ENCODE measurements around the gene ABCF2.
A peak's percentile ranks its signal among the peaks of the same experiment; 100 is the strongest.

ABCF2 gene

GRCh38 chr7:151192002-151192539, 34.9 kb downstream of the ABCF2 start:
- DNase-seq = no peak

DNA sequence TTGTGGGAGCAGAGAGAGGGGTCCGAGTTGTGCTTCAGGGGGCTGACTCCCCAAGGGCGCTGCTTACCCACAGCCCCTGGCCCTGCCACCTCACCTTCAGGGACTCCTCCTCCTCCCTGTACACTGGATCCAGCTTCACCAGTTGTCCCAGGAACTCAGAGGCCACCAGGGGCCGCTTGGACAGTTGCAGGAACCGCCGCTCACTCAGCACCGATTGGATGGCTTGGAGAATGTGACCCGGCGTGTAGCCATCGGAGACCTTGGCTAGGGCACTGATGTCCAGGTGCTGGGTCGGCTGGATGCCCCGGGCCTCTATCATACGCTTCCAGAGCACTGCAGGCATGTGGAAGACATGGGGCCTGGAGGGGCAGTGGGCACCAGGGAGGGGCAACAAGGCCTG, 35.5 kb downstream of the ABCF2 start:
- no peak for DNase-seq

DNA sequence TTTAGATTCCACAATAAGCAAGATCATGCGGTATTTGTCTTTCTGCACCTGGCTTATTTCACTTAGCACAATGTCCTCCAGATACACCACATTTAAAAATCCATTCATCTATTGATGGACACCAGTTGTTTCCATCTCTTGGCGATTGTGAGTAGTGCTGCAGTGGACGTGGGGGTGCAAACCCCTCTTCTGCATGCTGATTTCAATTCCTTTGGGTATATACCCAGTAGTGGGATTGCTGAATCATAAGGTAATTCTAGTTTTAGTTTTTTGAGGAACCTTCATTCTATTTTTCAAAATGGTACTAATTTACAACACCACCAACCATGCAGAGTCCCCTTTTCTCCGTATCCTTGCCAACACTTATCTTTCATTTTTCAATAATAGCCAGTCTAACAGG, 38.0 kb downstream of the ABCF2 start:
- DNase-seq = no peak

DNA sequence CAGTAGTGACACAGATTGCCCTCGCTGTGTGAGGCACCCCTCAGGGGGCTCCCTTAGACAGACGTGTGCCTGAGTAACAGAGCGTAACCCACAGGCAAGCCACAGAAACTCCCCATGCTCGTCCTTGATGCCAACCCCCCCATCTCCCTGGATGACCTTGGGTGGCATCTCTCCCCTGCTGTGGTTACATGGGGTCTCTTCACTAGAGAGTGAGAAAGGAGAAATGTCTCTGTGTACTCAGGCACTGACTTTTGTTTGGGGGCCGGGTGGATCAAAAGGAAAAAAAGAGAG, 38.8 kb downstream of the ABCF2 start:
- no peak for DNase-seq

- DNase-seq = no peak
Observed at GRCh38 chr7:151187409-151188251, 39.4 kb downstream of the ABCF2 start.

DNA sequence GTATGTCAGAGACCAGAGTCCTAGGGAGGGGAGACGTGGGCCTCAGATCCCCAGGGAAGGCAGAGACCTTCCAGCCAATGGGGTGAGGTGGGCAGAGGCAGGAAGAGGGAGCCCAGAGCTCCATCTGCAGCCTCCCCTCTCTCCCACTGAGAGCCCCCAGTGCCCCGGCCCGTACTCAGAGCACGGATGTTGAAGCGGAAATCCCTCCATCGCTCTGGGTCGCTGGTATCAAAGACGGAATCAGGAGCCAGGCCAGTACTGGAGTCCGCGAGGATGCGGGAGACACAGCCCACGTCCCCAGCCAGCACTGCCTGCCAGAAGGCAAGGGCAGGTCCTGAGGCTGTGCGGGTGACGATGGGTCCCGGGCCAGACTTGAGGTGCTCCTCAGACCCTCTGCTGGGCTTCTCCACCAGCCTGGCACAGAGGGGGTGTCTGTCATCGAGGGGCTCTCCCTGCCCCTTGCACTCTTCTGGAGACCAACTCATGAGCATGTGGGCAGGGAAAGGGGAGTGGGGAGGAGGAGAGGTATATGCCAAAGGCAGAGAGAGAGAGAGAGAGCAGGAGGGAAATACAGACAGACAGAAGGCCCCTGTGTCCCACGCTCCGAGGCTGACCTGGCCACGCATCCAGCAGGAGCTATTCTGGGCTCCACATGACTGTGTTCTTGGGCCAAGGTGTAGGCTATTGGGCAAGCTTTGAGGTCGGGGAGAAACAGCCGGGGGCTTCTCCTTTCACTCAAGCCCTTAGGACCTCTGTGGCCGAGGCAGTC, 40.2 kb downstream of the ABCF2 start, which contains the start of gene ASB10:
TSS of gene ASB10 (minus strand) at position 611 of the 769 bp plus-strand sequence. CDS start at position 491, 120 bp downstream.
- DNase-seq = no peak

DNA sequence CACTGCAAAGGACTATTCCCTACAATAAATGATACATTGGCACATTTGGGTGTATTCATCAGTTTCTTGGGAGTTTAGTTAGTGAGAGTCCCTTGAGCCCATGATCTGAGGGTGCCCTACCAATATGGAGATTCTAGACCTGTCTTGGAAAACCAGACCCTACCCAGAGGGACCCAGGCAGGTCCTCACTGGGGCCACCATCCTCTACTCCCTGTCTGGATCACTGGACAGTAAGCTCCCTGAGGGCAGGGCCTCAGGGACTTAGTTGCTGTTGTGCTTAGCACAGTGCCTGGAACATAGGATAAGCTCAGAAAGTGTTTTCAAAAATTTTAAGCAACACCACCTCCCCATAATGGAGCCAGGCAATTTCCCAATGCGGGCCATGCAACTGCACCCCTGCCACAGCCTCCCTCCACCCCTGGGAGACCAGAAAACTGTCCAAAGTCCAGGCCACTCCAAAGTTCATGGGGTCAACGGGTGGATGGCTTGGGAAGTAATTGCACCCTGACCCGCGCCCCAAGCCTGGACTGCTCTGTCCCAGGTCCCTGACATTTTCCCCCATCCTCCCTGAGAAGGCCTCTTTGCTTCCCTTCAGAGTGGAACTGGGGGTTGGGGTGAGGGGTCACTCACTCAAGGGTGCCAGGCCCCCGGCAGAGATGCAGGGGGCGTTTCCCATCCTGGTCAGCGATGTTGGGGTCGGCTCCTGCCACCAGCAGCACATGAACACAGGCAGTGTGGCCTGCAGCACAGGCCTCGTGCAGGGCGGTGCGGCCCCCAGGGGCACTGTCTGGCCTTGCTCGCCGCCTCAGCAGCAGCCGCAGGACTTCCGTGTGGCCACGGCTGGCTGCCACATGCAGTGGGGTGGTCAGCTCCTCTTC, 41.0 kb downstream of the ABCF2 start:
- no peak for DNase-seq

DNA sequence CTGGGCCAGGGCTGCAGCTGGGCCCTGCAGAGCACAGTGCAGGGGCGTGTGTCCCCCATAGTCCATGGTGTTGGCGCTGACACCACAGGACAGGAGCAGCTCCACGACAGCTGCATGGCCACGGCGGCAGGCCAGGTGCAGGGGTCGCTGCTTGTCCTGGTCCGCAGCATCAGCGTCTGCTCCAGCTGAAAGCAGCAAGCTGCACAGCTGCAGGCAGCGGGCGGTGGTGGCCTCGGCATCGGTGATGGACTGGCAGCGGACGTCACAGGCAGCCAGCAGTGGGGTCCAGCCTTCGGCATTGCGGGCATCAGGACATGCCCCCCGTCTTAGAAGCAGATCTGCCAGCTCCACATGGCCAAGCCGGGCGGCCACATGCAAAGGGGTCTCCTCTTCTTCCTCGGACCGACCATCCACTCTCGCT, 46.0 kb downstream of the ABCF2 start:
- no peak for DNase-seq

- DNase-seq = no peak
Observed at GRCh38 chr7:151179946-151180345, 47.1 kb downstream of the ABCF2 start.

- no peak for DNase-seq
Observed at GRCh38 chr7:151179287-151179860, 47.6 kb downstream of the ABCF2 start.

- DNase-seq = no peak
Observed at GRCh38 chr7:151178831-151179230, 48.2 kb downstream of the ABCF2 start.

DNA sequence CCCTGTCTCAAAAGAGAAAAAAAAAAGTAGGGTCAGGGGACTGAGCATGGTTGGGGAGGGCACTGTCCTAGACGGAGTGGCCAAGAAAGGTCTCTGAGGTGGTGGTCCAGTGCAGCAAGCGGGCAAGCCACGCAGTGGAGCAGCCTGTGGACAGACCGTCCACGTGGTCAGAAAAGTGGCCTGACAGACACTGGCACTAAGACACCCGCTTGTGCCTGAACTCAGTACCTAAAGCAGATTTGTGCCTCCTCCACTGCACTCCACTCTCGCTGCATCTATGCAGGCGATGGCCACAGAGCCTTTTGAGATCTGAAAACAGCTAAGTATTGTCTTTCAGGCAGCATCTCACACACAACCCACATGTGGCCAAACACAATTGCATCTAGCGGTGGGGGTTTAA, 48.8 kb downstream of the ABCF2 start:
- no peak for DNase-seq

DNA sequence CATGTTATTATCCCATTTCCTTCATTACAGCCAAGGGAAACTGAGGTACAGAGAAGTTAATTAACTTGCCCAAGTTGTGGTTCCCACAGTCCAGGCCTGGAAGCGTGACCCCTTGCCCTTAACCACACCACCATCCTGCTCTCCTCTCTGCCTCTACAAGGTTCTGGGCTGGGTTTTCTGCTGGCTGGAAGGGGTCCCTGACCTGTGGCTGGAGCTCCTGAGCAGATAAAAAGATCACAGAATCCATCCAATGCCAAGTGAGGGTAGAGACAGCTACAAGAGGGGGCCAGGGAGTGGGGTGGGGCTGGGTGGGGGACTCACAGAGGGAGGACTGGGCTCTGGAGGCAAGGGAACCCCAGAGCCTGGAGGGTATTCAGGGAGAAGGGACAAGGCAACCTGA, 49.7 kb downstream of the ABCF2 start:
- no peak for DNase-seq

- DNase-seq = no peak
Observed at GRCh38 chr7:151176401-151176800, 50.6 kb downstream of the ABCF2 start.

- DNase-seq = no peak
Observed at GRCh38 chr7:151175793-151176311, 51.2 kb downstream of the ABCF2 start.

GRCh38 chr7:151175047-151175792, 51.8 kb downstream of the ABCF2 start:
- DNase-seq = no peak

GRCh38 chr7:151174246-151175046, 52.6 kb downstream of the ABCF2 start:
- peak in 2 of 3 donors; percentile 22 to 26 for DNase-seq

- DNase-seq = no peak
Observed at GRCh38 chr7:151173386-151174245, 53.4 kb downstream of the ABCF2 start.

GRCh38 chr7:151172273-151173141, 54.5 kb downstream of the ABCF2 start:
- DNase-seq = peak; percentile 78 to 92 (median 89)
